Measurements from ENCODE around the gene JAKMIP2. TPM values are rescaled to one million over a fixed set of nuclear protein-coding genes. Genes with fewer than 3 reads are reported as not detected.
A peak's percentile ranks its signal among the peaks of the same experiment; 100 is the strongest.

JAKMIP2 gene
- total and polyA plus RNA-seq, 2 experiments from 2014 or later: 0.23 TPM; not detected in 1

DNA sequence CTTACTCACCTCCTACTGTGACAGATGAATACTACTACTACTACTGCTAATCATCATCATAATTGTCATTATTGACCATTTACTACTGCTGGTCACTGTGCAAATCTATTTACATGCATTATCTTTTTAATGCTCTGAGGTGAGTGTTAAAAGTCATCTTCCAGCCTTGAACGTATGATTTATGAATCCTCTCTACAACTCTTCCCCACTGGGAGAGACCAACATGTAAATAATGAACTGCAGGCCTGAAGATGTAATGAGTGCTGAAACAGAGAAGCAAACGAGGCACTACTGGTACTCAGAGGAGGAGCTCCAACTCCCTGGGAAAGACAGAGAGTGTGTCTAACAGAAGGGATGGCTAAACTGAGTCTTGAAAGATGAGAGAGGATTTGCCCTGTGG, 95.4 kb downstream of the JAKMIP2 start:
- H3K9me2 ChIP-seq (ENCODE audit: insufficient read depth): no peaks in the 10 kb centered on the region
- no peaks in the 10 kb centered on the region for H3K4me1 ChIP-seq (ENCODE audit: insufficient read depth)
- H3K27me3 ChIP-seq (replicated peaks; ENCODE audit: insufficient read depth): peaks cover 4% of the 10 kb centered on the region
- H3K9ac ChIP-seq: no peak overlapping the region
- no peaks in the 10 kb centered on the region for H4K20me1 ChIP-seq (ENCODE audit: insufficient read depth)
- no peak overlapping the region for H3K4me3 ChIP-seq
- H3K36me3 ChIP-seq (ENCODE audit: low read depth): no peaks in the 10 kb centered on the region
- no peaks in the 10 kb centered on the region for H3F3A ChIP-seq (ENCODE audit: insufficient read depth)
- H3K9me3 ChIP-seq (ENCODE audit: low read depth): no peaks in the 10 kb centered on the region
- no peak for DNase-seq
- 15 to 24% methylated on average over 2 of the region's 2 CpGs for WGBS, 2 experiments (ENCODE audit: low coverage in 1 of 2, low lambda C conversion rate in 2 of 2, missing lambda C conversion rate in 2 of 2)
- no peak overlapping the region for H2AFZ ChIP-seq
- H3K27ac ChIP-seq: no peak overlapping the region
- H3K79me2 ChIP-seq (ENCODE audit: insufficient read depth): no peaks in the 10 kb centered on the region
- in situ Hi-C loops (cut with MboI): no loop called here
- no peak for TF ChIP-seq EZH2 (IDR thresholded peaks at IDR 0.05; ENCODE audit: insufficient read depth, poor library complexity, severe bottlenecking)
- TF ChIP-seq EZH2phosphoT487 (IDR thresholded peaks at IDR 0.05; ENCODE audit: insufficient read depth, low read depth): no peak
- H3K4me2 ChIP-seq (ENCODE audit: unreplicated experiment): no peak overlapping the region

- TF ChIP-seq EZH2phosphoT487 (IDR thresholded peaks at IDR 0.05; ENCODE audit: insufficient read depth, low read depth): no peak
- TF ChIP-seq EZH2 (IDR thresholded peaks at IDR 0.05; ENCODE audit: insufficient read depth, poor library complexity, severe bottlenecking): no peak
- no peak overlapping the region for H3K27ac ChIP-seq
- H3K4me2 ChIP-seq (ENCODE audit: unreplicated experiment): no peak overlapping the region
- no peak overlapping the region for H3K9ac ChIP-seq
- no peaks in the 10 kb centered on the region for H3K27me3 ChIP-seq (replicated peaks; ENCODE audit: insufficient read depth)
- H2AFZ ChIP-seq: no peak overlapping the region
- no peaks in the 10 kb centered on the region for H3K4me1 ChIP-seq (ENCODE audit: insufficient read depth)
- H3K4me3 ChIP-seq: no peak overlapping the region
- no peaks in the 10 kb centered on the region for H3K36me3 ChIP-seq (ENCODE audit: low read depth)
- no peaks in the 10 kb centered on the region for H4K20me1 ChIP-seq (ENCODE audit: insufficient read depth)
- in situ Hi-C loops (cut with MboI): no loop called here
- H3K9me2 ChIP-seq (ENCODE audit: insufficient read depth): no peaks in the 10 kb centered on the region
- H3K9me3 ChIP-seq (ENCODE audit: low read depth): no peaks in the 10 kb centered on the region
- no peak for DNase-seq
- H3F3A ChIP-seq (ENCODE audit: insufficient read depth): no peaks in the 10 kb centered on the region
- no peaks in the 10 kb centered on the region for H3K79me2 ChIP-seq (ENCODE audit: insufficient read depth)
- 26 to 31% methylated on average over 2 of the region's 2 CpGs for WGBS, 2 experiments (ENCODE audit: low coverage in 1 of 2, low lambda C conversion rate in 2 of 2, missing lambda C conversion rate in 2 of 2)
These were observed 96.1 kb downstream of the JAKMIP2 start for GRCh38 chr5:147686421-147686820.

DNA sequence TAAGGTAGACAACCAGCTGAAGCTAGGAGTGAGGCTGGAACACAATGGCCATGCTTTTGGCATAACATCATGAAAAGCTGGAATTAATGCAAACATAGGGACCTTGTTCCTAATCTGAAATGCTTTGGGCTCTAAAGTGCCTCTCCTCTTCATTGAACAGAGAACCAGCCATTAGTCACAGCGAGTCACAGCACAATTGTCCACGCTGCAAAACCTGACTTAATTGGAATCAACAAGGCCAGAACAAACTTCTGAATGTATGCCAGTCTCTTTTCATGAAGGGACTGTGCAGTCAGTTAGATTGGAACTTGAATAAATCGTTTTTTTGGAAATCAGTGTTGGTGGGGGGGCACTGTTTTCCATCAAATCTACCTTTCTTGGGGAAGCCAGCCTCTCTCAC, 96.5 kb downstream of the JAKMIP2 start:
- whole genome bisulfite sequencing, 2 experiments (ENCODE audit: low coverage in 1 of 2, low lambda C conversion rate in 2 of 2, missing lambda C conversion rate in 2 of 2): 21 to 25% methylated on average over 3 of the region's 3 CpGs

GRCh38 chr5:147675168-147675567, 107.4 kb downstream of the JAKMIP2 start:
- Histone ChIP-seq H2AFZ (no peak overlapping the region), H3K4me1 (ENCODE audit: insufficient read depth) (no peaks in the 10 kb centered on the region), H3K9me2 (ENCODE audit: insufficient read depth) (no peaks in the 10 kb centered on the region), H3K4me3 (no peak overlapping the region), H3K9me3 (ENCODE audit: low read depth) (no peaks in the 10 kb centered on the region), H3K9ac (no peak overlapping the region), H4K20me1 (ENCODE audit: insufficient read depth) (no peaks in the 10 kb centered on the region), H3K4me2 (ENCODE audit: unreplicated experiment) (no peak overlapping the region), H3K27me3 (replicated peaks; ENCODE audit: insufficient read depth) (0 out of 2 replicates have a peak, but pooled peaks cover 6% of the 10 kb centered on the region), H3K36me3 (ENCODE audit: low read depth) (no peaks in the 10 kb centered on the region), H3F3A (ENCODE audit: insufficient read depth) (no peaks in the 10 kb centered on the region), H3K27ac (no peak overlapping the region), H3K79me2 (ENCODE audit: insufficient read depth) (no peaks in the 10 kb centered on the region)
- no peak for DNase-seq
- TF ChIP-seq EZH2 (IDR thresholded peaks at IDR 0.05; ENCODE audit: insufficient read depth, poor library complexity, severe bottlenecking) (no peak), EZH2phosphoT487 (IDR thresholded peaks at IDR 0.05; ENCODE audit: insufficient read depth, low read depth) (no peak)
- 41 to 47% methylated on average over 2 of the region's 2 CpGs for WGBS, 2 experiments (ENCODE audit: low coverage in 1 of 2, low lambda C conversion rate in 2 of 2, missing lambda C conversion rate in 2 of 2)
- in situ Hi-C loops (cut with MboI): no loop called here

More for the DNA sequence above, 96.5 kb downstream of the JAKMIP2 start:
- Histone ChIP-seq H3K4me1 (ENCODE audit: insufficient read depth) (no peaks in the 10 kb centered on the region), H3K9me3 (ENCODE audit: low read depth) (no peaks in the 10 kb centered on the region), H4K20me1 (ENCODE audit: insufficient read depth) (no peaks in the 10 kb centered on the region), H3K27ac (no peak overlapping the region), H3K4me3 (no peak overlapping the region), H3K79me2 (ENCODE audit: insufficient read depth) (no peaks in the 10 kb centered on the region), H3K36me3 (ENCODE audit: low read depth) (no peaks in the 10 kb centered on the region), H3K9ac (no peak overlapping the region), H3K27me3 (replicated peaks; ENCODE audit: insufficient read depth) (no peaks in the 10 kb centered on the region), H3K4me2 (ENCODE audit: unreplicated experiment) (no peak overlapping the region), H2AFZ (no peak overlapping the region), H3K9me2 (ENCODE audit: insufficient read depth) (no peaks in the 10 kb centered on the region), H3F3A (ENCODE audit: insufficient read depth) (no peaks in the 10 kb centered on the region)
- peak; percentile 19 for DNase-seq
- in situ Hi-C loops (cut with MboI): no loop called here
- no peak for TF ChIP-seq EZH2phosphoT487 (IDR thresholded peaks at IDR 0.05; ENCODE audit: insufficient read depth, low read depth)
- no peak for TF ChIP-seq EZH2 (IDR thresholded peaks at IDR 0.05; ENCODE audit: insufficient read depth, poor library complexity, severe bottlenecking)

DNA sequence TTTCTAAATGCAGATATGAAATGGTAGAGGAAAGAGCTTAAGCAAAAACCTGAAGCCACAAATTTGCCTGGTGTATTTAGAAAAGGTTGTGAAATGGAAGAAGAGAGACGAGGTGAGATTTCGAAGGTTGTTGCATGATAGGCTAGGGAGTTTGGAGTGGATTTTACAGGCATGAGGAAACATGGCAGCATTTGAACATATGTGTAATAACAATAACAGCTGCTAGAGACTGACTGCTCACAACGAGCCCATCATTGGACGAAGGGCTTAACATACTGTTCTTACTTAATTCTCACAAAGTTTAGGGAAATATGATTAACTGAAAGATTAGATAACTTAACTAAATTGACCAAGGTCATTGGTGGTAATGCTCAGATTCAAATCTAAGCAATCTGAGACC, 108.1 kb downstream of the JAKMIP2 start:
- Histone ChIP-seq H2AFZ (no peak overlapping the region), H3K27ac (no peak overlapping the region), H3K79me2 (ENCODE audit: insufficient read depth) (no peaks in the 10 kb centered on the region), H3K9me3 (ENCODE audit: low read depth) (no peaks in the 10 kb centered on the region), H3K4me1 (ENCODE audit: insufficient read depth) (no peaks in the 10 kb centered on the region), H3K4me2 (ENCODE audit: unreplicated experiment) (no peak overlapping the region), H3F3A (ENCODE audit: insufficient read depth) (no peaks in the 10 kb centered on the region), H3K9me2 (ENCODE audit: insufficient read depth) (no peaks in the 10 kb centered on the region), H3K4me3 (no peak overlapping the region), H3K9ac (no peak overlapping the region), H4K20me1 (ENCODE audit: insufficient read depth) (no peaks in the 10 kb centered on the region), H3K36me3 (ENCODE audit: low read depth) (no peaks in the 10 kb centered on the region), H3K27me3 (replicated peaks; ENCODE audit: insufficient read depth) (0 out of 2 replicates have a peak, but pooled peaks cover 9% of the 10 kb centered on the region)
- WGBS, 2 experiments (ENCODE audit: low coverage in 1 of 2, low lambda C conversion rate in 2 of 2, missing lambda C conversion rate in 2 of 2): 18 to 24% methylated on average over 4 of the region's 4 CpGs
- in situ Hi-C loops (cut with MboI): no loop called here
- no peak for DNase-seq
- TF ChIP-seq EZH2 (IDR thresholded peaks at IDR 0.05; ENCODE audit: insufficient read depth, poor library complexity, severe bottlenecking) (no peak), EZH2phosphoT487 (IDR thresholded peaks at IDR 0.05; ENCODE audit: insufficient read depth, low read depth) (no peak)

Measured in GM23248 (cell line).